Skeletal muscle tissue (tissue), 4 donors: ENCODE measurements around the gene ORC3. TPM values are rescaled to one million over a fixed set of nuclear protein-coding genes. Genes with fewer than 3 reads are reported as not detected.
"Not testable (repeated sequence)": the region's sequence is repeated elsewhere in the genome, so short reads cannot be mapped to it uniquely, and the experiment has no call there.

Experiments
- H3K27ac ChIP-seq: one replicate; pipeline ENCODE4 v1.7.0; 2013; ENCODE audit warnings: mild to moderate bottlenecking, low read depth, low read length, inconsistent platforms
- H3K27me3 ChIP-seq, 3 donors: one replicate each; pipeline ENCODE4 v1.7.0; 2013; ENCODE audit warnings: low read length in 3 of 3; ENCODE audit not compliant: control insufficient read depth in 3 of 3, insufficient read depth in 3 of 3
- H3K36me3 ChIP-seq, 3 donors: one replicate each; pipeline ENCODE4 v1.7.0; 2013; ENCODE audit warnings: low read length in 3 of 3; ENCODE audit not compliant: control insufficient read depth in 3 of 3, insufficient read depth in 3 of 3
- H3K4me1 ChIP-seq, 3 donors: one replicate each; pipeline ENCODE4 v1.7.0; 2013; ENCODE audit warnings: low read length in 3 of 3, mild to moderate bottlenecking in 3 of 3; ENCODE audit not compliant: control insufficient read depth in 3 of 3, insufficient read depth in 3 of 3
- H3K4me3 ChIP-seq, 3 donors: one replicate each; pipeline ENCODE4 v1.7.0; 2013; ENCODE audit warnings: low read length in 3 of 3
- H3K9ac ChIP-seq, 3 donors: one replicate each; pipeline ENCODE4 v1.7.0; 2013; ENCODE audit warnings: low read length in 3 of 3, mild to moderate bottlenecking in 3 of 3, moderate library complexity in 2 of 3, low read depth in 1 of 3
- H3K9me3 ChIP-seq, 3 donors: one replicate each; pipeline ENCODE4 v1.7.0; 2013; ENCODE audit warnings: low read length in 3 of 3; ENCODE audit not compliant: control insufficient read depth in 3 of 3
- total RNA-seq: library from RNA; depleted of rRNA; stranded (reverse); fragments of >200 nt; gene quantifications from one replicate; pipeline ENCODE4 v1.2.3, GENCODE V29; 2014
- donor health status: Osteomylitis.

Gene ORC3
- total RNA-seq, 1 donor from 2014 or later, result 21.4 TPM

- Histone ChIP-seq H3K4me1 (peaks cover 14 to 36% (median 18%) of the 10 kb centered on the region in 3 donors), H3K9ac (peak overlapping the region; percentile 91 to 94 (median 92)), H3K27ac (peak overlapping the region; percentile 78), H3K27me3 (no peaks in the 10 kb centered on the region), H3K4me3 (peak overlapping the region; percentile 98 to 100 (median 100)), H3K9me3 (no peaks in the 10 kb centered on the region), H3K36me3 (peaks cover 0 to 11% (median 10%) of the 10 kb centered on the region in 3 donors)
These were observed 514 bp downstream of the ORC3 start for GRCh38 chr6:87590417-87590880.

- peak overlapping the region; percentile 98 to 100 (median 100) for H3K4me3 ChIP-seq
- H3K36me3 ChIP-seq, result peaks cover 0 to 15% (median 12%) of the 10 kb centered on the region in 3 donors
- peaks cover 14 to 36% (median 18%) of the 10 kb centered on the region in 3 donors for H3K4me1 ChIP-seq
- no peaks in the 10 kb centered on the region for H3K27me3 ChIP-seq
- H3K9me3 ChIP-seq, result no peaks in the 10 kb centered on the region
- H3K27ac ChIP-seq, result no peak overlapping the region
- H3K9ac ChIP-seq, result peak overlapping the region; percentile 91 to 94 (median 92)
These were observed 1.1 kb downstream of the ORC3 start for GRCh38 chr6:87590990-87591389.

GRCh38 chr6:87600576-87600975 is 10.6 kb downstream of the ORC3 start:
- Histone ChIP-seq H3K27ac (no peak overlapping the region), H3K9me3 (no peaks in the 10 kb centered on the region), H3K36me3 (peaks cover 0 to 9% (median 8%) of the 10 kb centered on the region in 3 donors)

GRCh38 chr6:87606199-87606598 is 16.3 kb downstream of the ORC3 start:
- Histone ChIP-seq H3K27me3 (no peaks in the 10 kb centered on the region), H3K9ac (no peak overlapping the region), H3K36me3 (peaks cover 7 to 28% (median 9%) of the 10 kb centered on the region in 3 donors), H3K27ac (no peak overlapping the region), H3K4me1 (no peaks in the 10 kb centered on the region), H3K4me3 (no peak overlapping the region), H3K9me3 (no peaks in the 10 kb centered on the region)

More at GRCh38 chr6:87600576-87600975, 10.6 kb downstream of the ORC3 start:
- H3K9ac ChIP-seq, result no peak overlapping the region
- H3K4me1 ChIP-seq, result no peaks in the 10 kb centered on the region
- no peak overlapping the region for H3K4me3 ChIP-seq
- H3K27me3 ChIP-seq, result no peaks in the 10 kb centered on the region

- peaks cover 8 to 40% (median 16%) of the 10 kb centered on the region in 3 donors for H3K36me3 ChIP-seq
- no peaks in the 10 kb centered on the region for H3K9me3 ChIP-seq
- H3K27me3 ChIP-seq, result no peaks in the 10 kb centered on the region
- H3K4me1 ChIP-seq, result no peaks in the 10 kb centered on the region
- H3K9ac ChIP-seq, result no peak overlapping the region
- no peak overlapping the region for H3K4me3 ChIP-seq
- no peak overlapping the region for H3K27ac ChIP-seq
These were observed 18.9 kb downstream of the ORC3 start for GRCh38 chr6:87608802-87609201.

- H3K9ac ChIP-seq, H3K4me3 ChIP-seq, H3K27ac ChIP-seq, H3K9me3 ChIP-seq, H3K27me3 ChIP-seq, H3K4me1 ChIP-seq: not testable (repeated sequence)
- H3K36me3 ChIP-seq, result peaks cover 11 to 25% (median 11%) of the 10 kb centered on the region in 3 donors
These were observed 23.1 kb downstream of the ORC3 start for GRCh38 chr6:87613018-87613417.

GRCh38 chr6:87617405-87617804 is 27.5 kb downstream of the ORC3 start:
- H3K27me3 ChIP-seq, result no peaks in the 10 kb centered on the region
- peak overlapping the region in 1 of 3 donors; percentile 18 for H3K9ac ChIP-seq
- peak overlapping the region; percentile 0 for H3K27ac ChIP-seq
- peaks cover 5 to 16% (median 13%) of the 10 kb centered on the region in 3 donors for H3K36me3 ChIP-seq
- H3K9me3 ChIP-seq, result no peaks in the 10 kb centered on the region
- H3K4me1 ChIP-seq, result peaks cover 0 to 5% (median 0%) of the 10 kb centered on the region in 3 donors
- no peak overlapping the region for H3K4me3 ChIP-seq

GRCh38 chr6:87618531-87618930 is 28.6 kb downstream of the ORC3 start:
- Histone ChIP-seq H3K27me3 (no peaks in the 10 kb centered on the region), H3K27ac (no peak overlapping the region), H3K4me1 (peaks cover 0 to 5% (median 0%) of the 10 kb centered on the region in 3 donors), H3K36me3 (peaks cover 5 to 13% (median 7%) of the 10 kb centered on the region in 3 donors), H3K4me3 (no peak overlapping the region), H3K9ac (no peak overlapping the region), H3K9me3 (no peaks in the 10 kb centered on the region)

- Histone ChIP-seq H3K4me3 (no peak overlapping the region), H3K27me3 (no peaks in the 10 kb centered on the region), H3K9me3 (no peaks in the 10 kb centered on the region), H3K9ac (no peak overlapping the region), H3K36me3 (peaks cover 2 to 7% (median 4%) of the 10 kb centered on the region in 3 donors), H3K4me1 (no peaks in the 10 kb centered on the region), H3K27ac (no peak overlapping the region)
These were observed 33.3 kb downstream of the ORC3 start for GRCh38 chr6:87623248-87623647.

- no peaks in the 10 kb centered on the region for H3K9me3 ChIP-seq
- peaks cover 0 to 4% (median 2%) of the 10 kb centered on the region in 3 donors for H3K36me3 ChIP-seq
- no peak overlapping the region for H3K4me3 ChIP-seq
- H3K27ac ChIP-seq, result no peak overlapping the region
- peaks cover 0 to 6% (median 0%) of the 10 kb centered on the region in 3 donors for H3K4me1 ChIP-seq
- H3K27me3 ChIP-seq, result no peaks in the 10 kb centered on the region
- H3K9ac ChIP-seq, result no peak overlapping the region
These were observed 38.5 kb downstream of the ORC3 start for GRCh38 chr6:87628424-87628823.
